Heart left ventricle (tissue), 16 donors: Measurements from ENCODE around the gene NPR1. TPM values are rescaled to one million over a fixed set of nuclear protein-coding genes. Genes with fewer than 3 reads are reported as not detected.
A peak's percentile ranks its signal among the peaks of the same experiment; 100 is the strongest.

Experiments used
- ATAC-seq, 4 donors: fragments of 200-7000 bp; cut with Tn5 transposase; one replicate each; pipeline ENCODE4 v1.9.1; 2020 to 2022; ENCODE audit warnings: moderate library complexity in 4 of 4, mild to moderate bottlenecking in 3 of 4, moderate number of reproducible peaks in 1 of 4
- DNase-seq, 5 donors: peaks; one replicate each; pipeline ENCODE4 v3.0.0-alpha.2; 2020
- H3K27ac ChIP-seq, 12 donors: fragments of 200-600 bp; sonication (generic) in 4 of 12; one replicate each; pipeline versions ENCODE4 v1.5.0 to v1.8.0; 2016 to 2022; ENCODE audit warnings: mild to moderate bottlenecking in 2 of 12
- H3K27me3 ChIP-seq, 9 donors: fragments of 200-600 bp; sonication (generic) in 2 of 9; one replicate each; pipeline versions ENCODE4 v1.5.1 to v1.8.0; 2016 to 2022; ENCODE audit warnings: mild to moderate bottlenecking in 3 of 9
- H3K36me3 ChIP-seq, 9 donors: fragments of 200-600 bp; sonication (generic) in 2 of 9; one replicate each; pipeline versions ENCODE4 v1.5.0 to v1.8.0; 2018 to 2022; ENCODE audit warnings: mild to moderate bottlenecking in 2 of 9
- H3K4me1 ChIP-seq, 12 donors: fragments of 200-600 bp; sonication (generic) in 4 of 12; one replicate each; pipeline versions ENCODE4 v1.5.0 to v1.8.0; 2016 to 2022; ENCODE audit warnings: mild to moderate bottlenecking in 3 of 12
- H3K4me3 ChIP-seq, 12 donors: fragments of 200-600 bp; sonication (generic) in 4 of 12; one replicate each; pipeline versions ENCODE4 v1.5.0 to v1.8.0; 2017 to 2022; ENCODE audit warnings: mild to moderate bottlenecking in 9 of 12, moderate library complexity in 4 of 12
- H3K9me3 ChIP-seq, 12 donors: fragments of 200-600 bp; sonication (generic) in 4 of 12; one replicate each; pipeline versions ENCODE4 v1.5.0 to v1.8.0; 2016 to 2022; ENCODE audit warnings: mild to moderate bottlenecking in 1 of 12
- CTCF ChIP-seq, 12 donors: fragments of 200-600 bp; sonication (generic) in 4 of 12; IDR thresholded peaks; one replicate each; pipeline versions ENCODE4 v1.5.0 to v1.8.0; 2018 to 2022; ENCODE audit warnings: antibody characterized with exemption in 12 of 12, mild to moderate bottlenecking in 5 of 12
- POLR2A ChIP-seq, 2 donors: fragments of 450-650 bp; IDR thresholded peaks; one replicate each; pipeline ENCODE4 v1.6.1; 2017; ENCODE audit warnings: antibody characterized with exemption in 2 of 2, mild to moderate bottlenecking in 2 of 2, moderate library complexity in 2 of 2
- WGBS, 4 donors: extraction: QIAGEN DNeasy Blood & Tissue Kit in 2 of 4; methylation state at CpG; one replicate each; pipeline versions ENCODE4 v1.1.5 to v1.1.7; 2013 to 2018; 5-methylcytosine and 5-hydroxymethylcytosine counted together
- intact Hi-C, 10 donors: fragments of 100-400 bp; cut with DNase I; formaldehyde crosslinking; loops; one replicate each; pipeline versions ENCODE4 v1.11.1 to v1.14.2; 2022
- microRNA-seq, 4 donors: library from miRNA; unstranded; fragments of <30 nt; microRNA quantifications; one replicate each; pipeline versions ENCODE4 to v1.2.0, GENCODE V29; 2017 to 2020
- polyA plus RNA-seq, 2 donors: library from polyadenylated mRNA; stranded (reverse); fragments of 200-250 nt; gene quantifications; one replicate each; pipeline ENCODE4 v1.2.3, GENCODE V29; 2013
- total RNA-seq, 9 donors: library from RNA; depleted of rRNA in 2 of 9; stranded (reverse); fragments of >200 nt in 2 of 9; fragmentation: NEBNext Ultra II Directional in 3 of 9; extraction: Animal tissue kit (Norgen Biotek cat#: 25700) in 3 of 9; gene quantifications; one replicate each; pipeline versions ENCODE4 v1.1.0 to v1.2.4, GENCODE V29; 2016 to 2023
- donor health status: ischemic (EF 13 %, LVEDD 7.1; RV severe dilation, severe dysfunction).
- donor health status: healthy with polysubstance abuse.
- donor health status: DM: no; HTN: yes; CAD: no.
- donor health status: DM: no; HTN: no; CAD: no.
- donor health status: ischemic (EF 25% LVEDD 6.9; RV normal size, moderate dysfunction).
- donor health status: ischemic (EF 25% LVEDD 5.7; RV mildly dilated, moderate dysfunction).
- donor health status: healthy.
- donor health status: DM: yes; HTN: yes; CAD: no.
- donor health status: ischemic (EF 35%, LVEDD 5.7; RV mildly dilated, moderate dysfunction).
- donor health status: nonischemic (EF 11% LVEDD 7.7; RV severe dilation, severe dysfunction).
- donor health status: DM: yes; HTN: yes; CAD: no.
- donor health status: PGD.
- donor health status: ischemic (EF 29% LVEDD 5.4; RV normal size, mild dysfunction).
- donor health status: nonischemic (EF 23%, LVEDD 6.1; RV moderate dilation, normal function).

NPR1 gene
- total and polyA plus RNA-seq, 11 donors, result 7.1 to 26.9 (median 12.2) TPM

GRCh38 chr1:153742411-153743142 is 64.1 kb downstream of the NPR1 start:
- DNase-seq, result no peak
- no peak overlapping the region for H3K4me3 ChIP-seq
- peak overlapping the region in 1 of 12 donors; percentile 27 for H3K27ac ChIP-seq
- H3K9me3 ChIP-seq, result no peaks in the 10 kb centered on the region
- intact Hi-C loops, result loop anchor here in 1 of 10 donors (10.0 kb wide), 1 partner anchor 168 kb away; no protein-coding TSS in a partner anchor
- no peaks in the 10 kb centered on the region for H3K27me3 ChIP-seq
- TF ChIP-seq CTCF (IDR thresholded peaks at IDR 0.05) (no peak), POLR2A (IDR thresholded peaks at IDR 0.05) (no peak)
- peaks cover 0 to 17% (median 2%) of the 10 kb centered on the region in 12 donors for H3K4me1 ChIP-seq
- peak in 2 of 4 donors; percentile 31 to 64 for ATAC-seq
- 71 to 73% (median 72%) methylated on average over 5 of the region's 5 CpGs for whole genome bisulfite sequencing, 4 donors
- peaks cover 0 to 89% (median 76%) of the 10 kb centered on the region in 9 donors for H3K36me3 ChIP-seq

Small RNA genes within 50 kb of the gene (microRNA-seq; reads per million reads assigned to microRNA genes)
- gene MIR8083, result 0 reads per million in 4 donors

Other genes with a start within 250 kb of the NPR1 start
- not detected for gene S100A7, start 218.0 kb upstream of the NPR1 start, total RNA-seq
- not detected for gene S100A7, start 218.0 kb upstream of the NPR1 start, polyA plus RNA-seq
- 100 to 1,000 TPM; 157 to 415 (median 301) TPM for gene S100A6, start 142.7 kb upstream of the NPR1 start, total RNA-seq
- 1,000 to 10,000 TPM in 1 of 2 donors, 100 to 1,000 TPM in 1; 371 to 1,213 TPM for gene S100A6, start 142.7 kb upstream of the NPR1 start, polyA plus RNA-seq
- gene S100A5, start 137.8 kb upstream of the NPR1 start, total RNA-seq, result not detected
- gene S100A5, start 137.8 kb upstream of the NPR1 start, polyA plus RNA-seq, result not detected
- gene S100A4, start 132.9 kb upstream of the NPR1 start, total RNA-seq, result 100 to 1,000 TPM in 4 of 9 donors, 10 to 100 TPM in 5; 56.9 to 214 (median 96.1) TPM
- gene S100A4, start 132.9 kb upstream of the NPR1 start, polyA plus RNA-seq, result 100 to 1,000 TPM; 214 to 398 TPM
- gene S100A3, start 129.4 kb upstream of the NPR1 start, total RNA-seq, result 1 to 10 TPM in 4 of 9 donors, under 1 TPM in 3, not detected in 2; 0.57 to 5.9 (median 1.1) TPM
- 1 to 10 TPM; 1.6 to 5.2 TPM for gene S100A3, start 129.4 kb upstream of the NPR1 start, polyA plus RNA-seq
- gene S100A2, start 112.8 kb upstream of the NPR1 start, total RNA-seq, result 1 to 10 TPM in 8 of 9 donors, not detected in 1; 1.3 to 4.0 (median 2.4) TPM
- 1 to 10 TPM; 2.8 to 5.1 TPM for gene S100A2, start 112.8 kb upstream of the NPR1 start, polyA plus RNA-seq
- 10 to 100 TPM; 37.2 to 92.6 (median 45.4) TPM for gene S100A16, start 65.6 kb upstream of the NPR1 start, total RNA-seq
- gene S100A16, start 65.6 kb upstream of the NPR1 start, polyA plus RNA-seq, result 100 to 1,000 TPM in 1 of 2 donors, 10 to 100 TPM in 1; 72.6 to 233 TPM
- gene S100A14, start 62.4 kb upstream of the NPR1 start, total RNA-seq, result 1 to 10 TPM in 7 of 9 donors, under 1 TPM in 1, not detected in 1; 0.79 to 6.1 (median 3.9) TPM
- gene S100A14, start 62.4 kb upstream of the NPR1 start, polyA plus RNA-seq, result 1 to 10 TPM; 1.7 to 4.4 TPM
- gene S100A13, start 51.2 kb upstream of the NPR1 start, total RNA-seq, result 100 to 1,000 TPM in 7 of 9 donors, 10 to 100 TPM in 2; 98.1 to 189 (median 132) TPM
- gene S100A13, start 51.2 kb upstream of the NPR1 start, polyA plus RNA-seq, result 100 to 1,000 TPM; 173 to 272 TPM
- gene S100A1, start 50.3 kb upstream of the NPR1 start, total RNA-seq, result 1,000 to 10,000 TPM; 1,023 to 2,291 (median 2,114) TPM
- 1,000 to 10,000 TPM in 1 of 2 donors, 100 to 1,000 TPM in 1; 752 to 3,565 TPM for gene S100A1, start 50.3 kb upstream of the NPR1 start, polyA plus RNA-seq
- gene CHTOP, start 44.6 kb upstream of the NPR1 start, total RNA-seq, result 10 to 100 TPM; 48.4 to 92.0 (median 67.7) TPM
- gene CHTOP, start 44.6 kb upstream of the NPR1 start, polyA plus RNA-seq, result 10 to 100 TPM; 72.9 to 73.4 TPM
- 10 to 100 TPM; 53.7 to 88.7 (median 70.8) TPM for gene SNAPIN, start 20.0 kb upstream of the NPR1 start, total RNA-seq
- gene SNAPIN, start 20.0 kb upstream of the NPR1 start, polyA plus RNA-seq, result 10 to 100 TPM; 57.7 to 58.9 TPM
- 10 to 100 TPM; 65.0 to 92.3 (median 74.2) TPM for gene ILF2, start 7.7 kb upstream of the NPR1 start, total RNA-seq
- gene ILF2, start 7.7 kb upstream of the NPR1 start, polyA plus RNA-seq, result 100 to 1,000 TPM in 1 of 2 donors, 10 to 100 TPM in 1; 22.1 to 163 TPM
- gene INTS3, start 49.4 kb downstream of the NPR1 start, total RNA-seq, result 10 to 100 TPM; 19.6 to 33.2 (median 30.7) TPM
- gene INTS3, start 49.4 kb downstream of the NPR1 start, polyA plus RNA-seq, result 10 to 100 TPM; 21.9 to 41.8 TPM
- gene SLC27A3, start 96.7 kb downstream of the NPR1 start, total RNA-seq, result 10 to 100 TPM in 5 of 9 donors, 1 to 10 TPM in 4; 7.9 to 37.1 (median 10.3) TPM
- gene SLC27A3, start 96.7 kb downstream of the NPR1 start, polyA plus RNA-seq, result 10 to 100 TPM; 18.4 to 29.4 TPM
- gene GATAD2B, start 244.3 kb downstream of the NPR1 start, total RNA-seq, result 10 to 100 TPM; 18.1 to 53.9 (median 46.2) TPM
- 1 to 10 TPM; 5.6 to 8.8 TPM for gene GATAD2B, start 244.3 kb downstream of the NPR1 start, polyA plus RNA-seq